H1 (cell line): ENCODE data around the gene MED13. TPM values are rescaled to one million over a fixed set of nuclear protein-coding genes. Genes with fewer than 3 reads are reported as not detected.

Source experiments
- BCL11A ChIP-seq, 2 experiments: IDR thresholded peaks; one replicate each; pipeline ENCODE4 v1.6.1; 2011; ENCODE audit warnings: low read depth in 2 of 2, low read length in 2 of 2, mild to moderate bottlenecking in 2 of 2
- CBX5 ChIP-seq: fragments of 300-800, 300-1000 bp; sonication (generic); IDR thresholded peaks from 2 replicates; pipeline ENCODE4 v1.7.1; 2016; ENCODE audit warnings: antibody characterized with exemption, low read length, low read depth
- SAP30 ChIP-seq: fragments of 300-600 bp; sonication (generic); IDR thresholded peaks from 2 replicates; pipeline ENCODE4 v1.7.1; 2012; ENCODE audit warnings: low read length, moderate library complexity, mild to moderate bottlenecking, inconsistent platforms; ENCODE audit not compliant: insufficient read depth, insufficient replicate concordance
- SP1 ChIP-seq: IDR thresholded peaks from 2 replicates; pipeline ENCODE4 v1.6.1; 2011; ENCODE audit warnings: low read depth, low read length
- SRF ChIP-seq: IDR thresholded peaks from 2 replicates; pipeline ENCODE4 v1.6.1; 2011; ENCODE audit warnings: mild to moderate bottlenecking, low read depth, low read length, moderate library complexity
- TAF1 ChIP-seq: IDR thresholded peaks from 2 replicates; pipeline ENCODE4 v1.6.1; 2011; ENCODE audit warnings: mild to moderate bottlenecking, low read depth, low read length
- polyA plus RNA-seq, 7 experiments: library from polyadenylated mRNA; depleted of rRNA in 3 of 7; stranded (reverse) in 5 of 7; unstranded in 2 of 7; fragments of >200 nt in 5 of 7; fragments of 200-250 nt in 2 of 7; gene quantifications; 1 replicate in 5 of 7; 2 replicates in 1 of 7; 4 replicates in 1 of 7; pipeline versions ENCODE4 v1.2.1 to v1.2.3, GENCODE V29; 2011 to 2013; ENCODE audit warnings: missing spikeins in 2 of 7, mixed read lengths in 2 of 7
- total RNA-seq: library from RNA; stranded (reverse); fragmentation: NEBNext Ultra II Directional; extraction: Animal tissue kit (Norgen Biotek cat#: 25700); gene quantifications from 2 replicates; pipeline ENCODE4 v1.2.1, GENCODE V29; 2021

MED13 gene
- total and polyA plus RNA-seq, 2 of the 8 experiments (the other 6 are each of a cell fraction or from before 2014, with no cell fraction given): 11.3 to 44.8 TPM

GRCh38 chr17:61943117-61943516 lies 122.0 kb downstream of the MED13 start (continued):
- TF ChIP-seq BCL11A (IDR thresholded peaks at IDR 0.05; ENCODE audit: low read depth in 2 of 2, low read length in 2 of 2) (no peak), CBX5 (no peak), SAP30 (no peak), TAF1 (no peak), SP1 (no peak), SRF (no peak)
